Neuronal stem cell (in vitro differentiated cells): ENCODE results near the gene AGBL2.
A peak's percentile ranks its signal among the peaks of the same experiment; 100 is the strongest.
"Not testable (repeated sequence)": the region's sequence is repeated elsewhere in the genome, so short reads cannot be mapped to it uniquely, and the experiment has no call there.

ENCODE experiments used
- DNase-seq: peaks from one replicate; pipeline ENCODE4 v3.0.0-alpha.2; 2013; ENCODE audit warnings: low spot score
- H2AFZ ChIP-seq: one replicate; pipeline ENCODE4 v1.6.1; 2013; ENCODE audit warnings: mild to moderate bottlenecking, low read length, inconsistent platforms
- H2AK5ac ChIP-seq: 2 replicates; pipeline ENCODE4 v1.6.1; 2013; ENCODE audit warnings: low read depth, mild to moderate bottlenecking, inconsistent platforms, low read length, moderate library complexity, mixed read lengths
- H2BK120ac ChIP-seq: 2 replicates; pipeline ENCODE4 v1.6.1; 2013; ENCODE audit warnings: low read depth, mild to moderate bottlenecking, inconsistent platforms, low read length, moderate library complexity, mixed read lengths
- H2BK12ac ChIP-seq: one replicate; pipeline ENCODE4 v1.6.1; 2013; ENCODE audit warnings: low read length, inconsistent platforms
- H2BK15ac ChIP-seq: 2 replicates; pipeline ENCODE4 v1.6.1; 2013; ENCODE audit warnings: mild to moderate bottlenecking, low read length, inconsistent platforms, mixed read lengths
- H2BK5ac ChIP-seq: one replicate; pipeline ENCODE4 v1.6.1; 2013; ENCODE audit warnings: inconsistent platforms, mild to moderate bottlenecking, low read length, moderate library complexity
- H3K14ac ChIP-seq: one replicate; pipeline ENCODE4 v1.6.1; 2013; ENCODE audit warnings: low read length, inconsistent platforms
- H3K18ac ChIP-seq: 2 replicates; pipeline ENCODE4 v1.6.1; 2013; ENCODE audit warnings: low read length, inconsistent platforms
- H3K23ac ChIP-seq: 2 replicates; pipeline ENCODE4 v1.6.1; 2013; ENCODE audit warnings: low read depth, mild to moderate bottlenecking, mixed read lengths, low read length, inconsistent platforms; ENCODE audit not compliant: poor library complexity
- H3K27ac ChIP-seq: replicated peaks from 3 replicates; pipeline ENCODE4 v1.5.1; 2013; ENCODE audit warnings: low read length, inconsistent platforms
- H3K27me3 ChIP-seq, 3 experiments: 2 replicates each; pipeline ENCODE4 v1.6.1; 2013; ENCODE audit warnings: low read length in 3 of 3, mild to moderate bottlenecking in 2 of 3, inconsistent platforms in 1 of 3, low read depth in 1 of 3, mixed read lengths in 1 of 3, moderate library complexity in 1 of 3; ENCODE audit not compliant: control insufficient read depth in 3 of 3, insufficient read depth in 3 of 3
- H3K36me3 ChIP-seq, 2 donors: replicated peaks in 1 of 2; 2 replicates each; pipeline ENCODE4 v1.6.1; 2013; ENCODE audit warnings: low read length in 2 of 2; ENCODE audit not compliant: control insufficient read depth in 2 of 2, insufficient read depth in 2 of 2
- H3K4ac ChIP-seq: 2 replicates; pipeline ENCODE4 v1.6.1; 2013; ENCODE audit warnings: inconsistent platforms, mild to moderate bottlenecking, low read length, moderate library complexity
- H3K4me1 ChIP-seq, 2 donors: 1 replicate in 1 of 2; 2 replicates in 1 of 2; pipeline ENCODE4 v1.6.1; 2013; ENCODE audit warnings: low read length in 2 of 2, low read depth in 1 of 2; ENCODE audit not compliant: control insufficient read depth in 2 of 2, insufficient read depth in 1 of 2
- H3K4me2 ChIP-seq: one replicate; pipeline ENCODE4 v1.6.1; 2013; ENCODE audit warnings: mild to moderate bottlenecking, low read length, inconsistent platforms; ENCODE audit not compliant: insufficient read depth, poor library complexity, severe bottlenecking
- H3K4me3 ChIP-seq, 2 donors: 2 replicates each; pipeline ENCODE4 v1.5.1; 2013; ENCODE audit warnings: low read length in 2 of 2, mild to moderate bottlenecking in 2 of 2, inconsistent platforms in 1 of 2, moderate library complexity in 1 of 2
- H3K79me1 ChIP-seq: one replicate; pipeline ENCODE4 v1.6.1; 2013; ENCODE audit warnings: low read depth, mild to moderate bottlenecking, inconsistent platforms, low read length, moderate library complexity
- H3K9ac ChIP-seq: one replicate; pipeline ENCODE4 v1.6.1; 2013; ENCODE audit warnings: mild to moderate bottlenecking, low read depth, low read length, inconsistent platforms; ENCODE audit not compliant: poor library complexity
- H3K9me3 ChIP-seq, 2 donors: replicated peaks in 1 of 2; 2 replicates each; pipeline versions ENCODE3 to v1.6.1; 2013; ENCODE audit warnings: low read length in 2 of 2, mild to moderate bottlenecking in 2 of 2, inconsistent platforms in 1 of 2, low read depth in 1 of 2, mixed read lengths in 1 of 2, moderate library complexity in 1 of 2; ENCODE audit not compliant: control insufficient read depth in 2 of 2, insufficient read depth in 1 of 2
- H4K8ac ChIP-seq: one replicate; pipeline ENCODE4 v1.6.1; 2013; ENCODE audit warnings: low read depth, mild to moderate bottlenecking, inconsistent platforms, low read length, moderate library complexity
- H4K91ac ChIP-seq: one replicate; pipeline ENCODE4 v1.6.1; 2013; ENCODE audit warnings: low read length, low read depth, mild to moderate bottlenecking, inconsistent platforms; ENCODE audit not compliant: poor library complexity
- WGBS, 2 donors: extraction: QIAGEN DNeasy Blood & Tissue Kit; methylation state at CpG; one replicate each; pipeline ENCODE4 v1.1.7; 2013; ENCODE audit warnings: missing lambda C conversion rate in 2 of 2, mixed read lengths in 1 of 2; ENCODE audit not compliant: insufficient read length in 2 of 2, insufficient replicate concordance in 1 of 2; ENCODE audit errors: extremely low coverage in 2 of 2; 5-methylcytosine and 5-hydroxymethylcytosine counted together

AGBL2 gene

DNA sequence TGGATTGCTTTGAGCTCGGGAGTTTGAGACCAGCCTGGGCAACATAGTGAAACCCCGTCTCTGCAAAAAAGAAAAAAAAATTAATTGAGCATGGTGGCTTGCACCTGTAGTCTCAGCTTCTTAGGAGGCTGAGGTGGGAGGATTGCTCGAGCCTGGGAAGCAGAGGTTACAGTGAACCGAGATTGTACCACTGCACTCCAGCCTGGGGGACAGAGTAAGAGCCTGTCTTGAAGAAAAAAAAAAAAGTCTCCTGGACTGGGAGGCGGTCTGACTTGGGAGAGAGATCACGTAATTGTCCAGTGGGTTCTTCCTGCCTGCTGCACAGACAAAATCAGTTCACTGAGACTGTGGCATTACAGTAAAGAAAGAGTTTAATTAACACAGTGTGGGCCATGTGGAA lies 69.7 kb downstream of the AGBL2 start:
- Histone ChIP-seq H3K4me1 (peaks cover 0 to 4% of the 10 kb centered on the region in 2 donors), H2AFZ (no peak overlapping the region), H3K4me3 (no peak overlapping the region), H2BK15ac (no peak overlapping the region), H2BK5ac (no peak overlapping the region), H4K8ac (no peak overlapping the region), H3K27me3 (no peaks in the 10 kb centered on the region), H3K4me2 (no peak overlapping the region), H3K79me1 (no peaks in the 10 kb centered on the region), H4K91ac (no peak overlapping the region), H3K23ac (no peak overlapping the region), H3K9ac (no peak overlapping the region), H3K36me3 (no peaks in the 10 kb centered on the region), H3K4ac (no peak overlapping the region), H3K14ac (no peak overlapping the region), H2BK12ac (no peak overlapping the region), H2AK5ac (no peak overlapping the region), H3K27ac (no peak overlapping the region), H2BK120ac (no peak overlapping the region), H3K18ac (no peak overlapping the region), H3K9me3 (no peaks in the 10 kb centered on the region)
- WGBS, 2 donors, result no CpG with 5 or more reads among the region's 6 CpGs
- DNase-seq, result no peak

DNA sequence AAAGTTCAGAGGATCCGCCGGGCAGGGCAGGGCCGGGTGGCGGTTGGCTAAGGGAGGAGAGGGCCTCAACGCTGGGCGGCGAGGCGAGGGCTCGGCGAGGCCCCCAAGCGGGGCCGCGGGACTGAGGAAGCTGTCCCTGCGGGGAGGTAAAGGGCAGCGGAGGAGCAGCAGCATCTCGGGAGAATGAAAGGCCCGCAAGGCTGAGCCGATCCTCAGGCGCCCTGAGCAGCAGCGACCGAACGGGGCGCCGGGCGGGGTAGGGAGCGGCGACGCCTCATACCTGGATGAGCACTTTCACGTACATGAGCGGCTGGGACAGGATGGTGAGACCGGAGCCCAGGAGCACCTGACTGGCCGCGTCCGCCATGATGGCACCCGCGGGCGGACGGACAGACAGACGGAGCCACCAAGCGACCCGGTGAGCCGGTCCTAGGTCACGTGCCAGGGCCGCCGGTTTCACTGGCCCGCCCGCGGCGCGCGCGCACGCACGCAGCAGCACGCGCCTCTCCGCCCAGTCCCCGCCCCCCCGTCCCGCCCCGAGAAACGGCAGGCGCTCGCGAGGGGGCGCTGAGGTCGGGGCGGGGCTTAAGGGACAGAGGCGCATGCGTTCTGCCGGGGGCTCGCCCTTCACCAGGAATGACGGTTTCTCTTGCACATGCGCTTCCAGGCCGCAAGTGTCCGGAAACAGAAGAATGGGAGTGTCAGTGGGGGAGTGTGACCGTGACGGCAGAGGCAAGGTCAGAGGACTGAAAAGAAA lies 72.9 kb downstream of the AGBL2 start, which contains the start of gene MTCH2:
TSS of gene MTCH2 (minus strand) at position 461 of the 757 bp plus-strand sequence. CDS start at position 367, 94 bp downstream.
- peak within 1 kb of the TSS; percentile 97 for H2AFZ ChIP-seq
- peak within 1 kb of the TSS; percentile 92 for H3K9ac ChIP-seq
- H3K23ac ChIP-seq, result peak within 1 kb of the TSS; percentile 4
- no peak within 1 kb of the TSS for H4K91ac ChIP-seq
- H3K4ac ChIP-seq, result no peak within 1 kb of the TSS
- no peak within 1 kb of the TSS for H2BK15ac ChIP-seq
- peak; percentile 94 for DNase-seq
- H3K27me3 ChIP-seq, result no peaks in the 10 kb centered on the region
- H2AK5ac ChIP-seq, result peak within 1 kb of the TSS; percentile 8
- peak within 1 kb of the TSS; percentile 56 for H2BK120ac ChIP-seq
- peak within 1 kb of the TSS; percentile 99 for H3K14ac ChIP-seq
- H3K79me1 ChIP-seq, result no peaks in the 10 kb centered on the region
- H3K4me3 ChIP-seq, result peak within 1 kb of the TSS; percentile 91 to 92
- H3K4me1 ChIP-seq, result peaks cover 0 to 4% of the 10 kb centered on the region in 2 donors
- peak within 1 kb of the TSS; percentile 73 for H3K27ac ChIP-seq
- H2BK5ac ChIP-seq, result peak within 1 kb of the TSS; percentile 46
- H3K36me3 ChIP-seq, result peaks cover 2 to 22% of the 10 kb centered on the region in 2 donors
- H2BK12ac ChIP-seq, result no peak within 1 kb of the TSS
- no peaks in the 10 kb centered on the region for H3K9me3 ChIP-seq
- H3K18ac ChIP-seq, result peak within 1 kb of the TSS; percentile 98
- no CpG with 5 or more reads among the region's 78 CpGs for WGBS, 2 donors
- H3K4me2 ChIP-seq, result peak within 1 kb of the TSS; percentile 75
- H4K8ac ChIP-seq, result no peak within 1 kb of the TSS

DNA sequence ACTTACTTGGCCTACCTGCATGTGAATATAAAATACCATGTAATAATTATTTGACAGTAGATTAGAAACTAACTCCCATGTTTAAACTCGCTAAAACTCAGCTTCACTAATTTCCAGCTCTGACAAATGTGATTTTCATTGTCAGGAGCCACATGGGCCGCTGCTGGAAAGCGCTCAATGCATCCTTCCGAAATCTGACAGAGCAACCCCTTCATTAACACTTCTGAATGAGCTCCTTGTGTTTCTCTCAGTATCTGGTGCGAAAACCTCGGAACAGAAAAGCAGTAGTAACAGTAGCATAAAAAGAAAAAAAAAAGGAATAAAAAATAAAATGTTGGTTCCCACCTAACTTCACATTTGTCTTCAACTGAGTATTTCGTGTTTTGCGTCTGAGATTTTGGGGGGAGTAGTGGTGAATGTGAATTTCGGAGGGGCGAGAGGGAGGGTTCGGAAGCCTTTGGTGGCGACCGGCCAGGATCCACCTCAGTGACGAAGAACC lies 73.5 kb downstream of the AGBL2 start:
- no peak for DNase-seq
- Histone ChIP-seq H2BK12ac (no peak overlapping the region), H3K14ac (no peak overlapping the region), H3K9ac (peak overlapping the region; percentile 92), H3K36me3 (peaks cover 2 to 27% of the 10 kb centered on the region in 2 donors), H3K4me1 (peaks cover 0 to 4% of the 10 kb centered on the region in 2 donors), H3K9me3 (no peaks in the 10 kb centered on the region), H2AK5ac (peak overlapping the region; percentile 8), H3K4me3 (peak overlapping the region; percentile 91 to 92), H3K4me2 (peak overlapping the region; percentile 75), H3K18ac (peak overlapping the region; percentile 98), H3K27me3 (no peaks in the 10 kb centered on the region), H3K4ac (no peak overlapping the region), H3K79me1 (no peaks in the 10 kb centered on the region), H2AFZ (peak overlapping the region; percentile 97), H3K23ac (peak overlapping the region; percentile 4), H2BK5ac (no peak overlapping the region), H4K91ac (no peak overlapping the region), H2BK120ac (peak overlapping the region; percentile 56), H3K27ac (peak overlapping the region; percentile 73), H4K8ac (no peak overlapping the region), H2BK15ac (no peak overlapping the region)
- no CpG with 5 or more reads among the region's 14 CpGs for WGBS, 2 donors

DNA sequence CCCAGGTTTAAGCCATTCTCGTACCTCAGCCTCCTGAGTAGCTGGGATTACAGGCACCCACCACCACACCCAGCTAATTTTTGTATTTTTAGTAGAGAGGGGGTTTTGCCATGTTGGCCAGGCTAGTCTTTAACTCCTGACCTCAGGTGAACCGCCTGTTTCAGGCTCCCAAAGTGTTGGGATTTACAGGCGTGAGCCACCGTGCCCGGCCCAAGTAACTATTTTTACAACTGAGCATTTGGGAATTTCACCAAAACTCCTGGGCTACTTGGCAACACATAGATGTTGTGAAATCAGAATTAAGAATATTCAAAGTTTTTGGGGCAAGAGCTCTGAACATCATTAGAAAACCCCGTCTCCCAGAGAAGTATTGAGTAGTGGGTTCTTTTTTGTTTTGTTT lies 74.7 kb downstream of the AGBL2 start:
- H3K4me2 ChIP-seq, H2BK5ac ChIP-seq, H4K8ac ChIP-seq, H3K79me1 ChIP-seq, H3K9me3 ChIP-seq, H3K27me3 ChIP-seq, H3K9ac ChIP-seq, H3K4ac ChIP-seq, H4K91ac ChIP-seq, H2BK120ac ChIP-seq, H3K14ac ChIP-seq, H3K23ac ChIP-seq, H2AK5ac ChIP-seq, H3K4me3 ChIP-seq, H3K4me1 ChIP-seq, H2AFZ ChIP-seq, H3K18ac ChIP-seq, H2BK12ac ChIP-seq, H2BK15ac ChIP-seq, DNase-seq, H3K27ac ChIP-seq: not testable (repeated sequence)
- peaks cover 2 to 37% of the 10 kb centered on the region in 2 donors for H3K36me3 ChIP-seq
- no CpG with 5 or more reads among the region's 6 CpGs for WGBS, 2 donors
